SW 1271 (cell line): ENCODE data around the gene C9orf43.
"Not testable (repeated sequence)": the region's sequence is repeated elsewhere in the genome, so short reads cannot be mapped to it uniquely, and the experiment has no call there.

ENCODE experiments used
- DNase-seq, 2 experiments: peaks; one replicate each; lab custom pipeline; 2025; lab: John Stamatoyannopoulos, UW

Gene C9orf43

DNA sequence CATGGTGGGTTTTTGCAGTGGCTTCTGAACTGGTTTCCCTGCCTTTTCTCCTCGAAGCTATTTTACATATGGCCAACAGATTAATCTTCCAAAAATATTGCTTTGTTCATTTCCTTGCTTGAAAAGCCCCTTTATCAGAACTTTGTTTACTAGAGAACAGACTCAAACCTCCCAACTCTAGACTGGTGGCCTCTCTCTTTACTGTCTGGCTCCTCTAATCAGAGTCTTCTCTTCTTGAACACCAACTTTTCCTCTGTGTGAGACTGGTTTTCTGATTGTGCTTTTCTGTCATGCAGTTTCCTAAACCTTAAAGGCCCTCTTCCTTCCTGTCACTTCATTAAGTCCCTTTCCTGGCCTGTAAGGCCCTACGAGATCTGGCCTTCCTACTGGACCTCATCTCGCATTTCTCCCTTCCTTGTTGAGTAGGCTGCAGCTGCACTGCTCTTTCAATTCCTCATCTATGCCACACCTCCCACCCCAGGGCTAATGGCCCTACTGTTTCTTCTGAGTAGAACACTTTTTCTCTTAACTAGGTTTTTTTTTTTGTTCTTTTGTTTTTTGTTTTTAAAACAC is 5.7 kb downstream of the C9orf43 start:
- DNase-seq, result no peak

DNA sequence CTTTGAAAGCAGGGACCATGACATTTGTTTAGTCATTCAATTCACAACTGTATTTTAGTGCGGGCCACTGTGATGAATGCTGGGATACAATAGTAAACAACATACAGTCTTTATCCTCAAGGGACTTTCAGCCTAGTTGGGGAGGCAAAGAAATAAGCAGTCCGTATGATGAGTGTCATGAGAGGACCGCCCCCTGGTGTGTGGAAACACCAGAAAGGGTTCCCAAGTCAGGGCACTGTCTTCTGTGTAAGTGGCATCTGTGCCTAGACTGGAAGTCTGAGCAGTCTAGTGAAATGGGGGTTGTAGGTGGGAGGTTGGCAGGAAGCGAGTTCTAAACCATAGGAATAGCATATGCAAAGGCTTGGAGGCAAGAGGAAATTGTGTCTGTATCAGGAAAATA is 6.8 kb downstream of the C9orf43 start:
- no peak for DNase-seq

DNA sequence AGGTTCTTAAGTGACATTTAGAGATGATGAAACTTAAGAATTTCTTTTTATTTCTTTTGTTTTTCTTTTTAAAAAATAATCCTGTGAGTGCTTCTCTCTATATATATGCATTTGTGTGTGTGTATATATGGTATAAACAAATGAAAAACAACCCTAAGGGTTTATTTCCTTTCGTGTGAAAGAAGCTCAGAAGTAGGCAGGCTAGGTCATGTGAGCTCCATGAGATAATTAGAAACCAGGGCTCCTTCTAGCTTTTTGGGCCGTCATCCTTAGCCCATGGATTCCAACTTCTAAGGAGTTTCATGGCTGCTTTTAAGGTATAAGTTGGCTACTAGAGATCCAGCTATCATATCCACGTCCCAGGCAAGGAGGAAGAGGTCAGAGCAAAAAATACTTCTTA is 11.2 kb downstream of the C9orf43 start:
- no peak for DNase-seq

DNA sequence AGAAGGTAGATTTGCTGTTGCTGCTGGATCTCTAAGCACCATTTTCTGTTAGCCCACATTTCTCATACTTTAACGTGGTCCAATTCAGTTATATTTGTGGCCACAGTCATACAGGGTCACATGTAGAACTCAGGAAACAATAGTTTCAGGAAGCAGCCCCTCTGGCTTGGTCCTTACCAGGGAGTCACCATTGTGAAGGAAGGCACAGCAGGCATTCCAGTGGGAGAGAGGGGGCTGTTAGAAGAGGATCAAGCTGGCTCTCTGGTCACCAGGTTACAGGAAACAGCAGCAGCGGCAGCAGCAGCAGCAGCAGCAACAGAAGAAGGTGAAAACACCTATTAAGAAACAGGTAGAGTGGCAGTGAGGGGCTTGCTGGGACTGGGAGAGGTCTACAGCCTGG is 14.5 kb downstream of the C9orf43 start:
- no peak for DNase-seq

DNA sequence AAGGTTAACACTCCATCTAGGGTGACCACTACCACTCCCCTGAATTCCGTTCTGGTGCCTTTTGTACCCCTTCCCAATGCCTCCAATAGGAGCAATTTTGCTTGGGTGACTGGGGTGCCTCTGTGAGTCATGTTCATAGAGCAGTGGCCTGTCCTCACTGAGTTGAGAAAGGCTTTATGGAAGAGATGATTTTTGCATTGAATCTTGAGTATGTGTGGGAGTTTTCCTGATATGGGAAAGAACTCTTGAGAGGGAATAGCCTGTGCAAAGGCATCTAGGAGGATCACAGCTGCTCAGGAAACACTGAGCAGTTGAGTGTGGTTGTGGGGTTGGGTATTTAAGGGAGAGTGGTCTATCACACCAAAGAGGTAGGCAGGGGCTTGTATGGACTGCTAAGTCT is 16.2 kb downstream of the C9orf43 start:
- no peak for DNase-seq

DNA sequence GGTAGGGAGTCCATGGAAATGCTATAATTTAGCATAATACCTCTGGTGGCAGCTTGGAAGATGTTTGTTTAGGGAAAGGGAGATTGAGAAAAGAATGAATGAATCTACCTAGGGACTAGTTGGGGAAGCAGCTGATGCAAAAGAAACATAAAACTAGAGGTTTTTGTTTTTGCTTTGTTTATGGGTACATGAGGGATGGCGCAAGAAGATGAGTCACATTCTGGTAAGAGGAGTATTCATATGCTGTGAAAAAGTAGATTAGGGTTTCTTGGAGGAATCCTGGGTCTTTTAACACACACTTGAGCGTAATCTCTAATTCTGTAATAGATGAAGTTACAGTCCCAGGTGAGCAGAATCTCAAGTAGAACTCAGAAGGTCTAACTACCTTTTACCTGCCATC is 17.1 kb downstream of the C9orf43 start:
- DNase-seq, result no peak

DNA sequence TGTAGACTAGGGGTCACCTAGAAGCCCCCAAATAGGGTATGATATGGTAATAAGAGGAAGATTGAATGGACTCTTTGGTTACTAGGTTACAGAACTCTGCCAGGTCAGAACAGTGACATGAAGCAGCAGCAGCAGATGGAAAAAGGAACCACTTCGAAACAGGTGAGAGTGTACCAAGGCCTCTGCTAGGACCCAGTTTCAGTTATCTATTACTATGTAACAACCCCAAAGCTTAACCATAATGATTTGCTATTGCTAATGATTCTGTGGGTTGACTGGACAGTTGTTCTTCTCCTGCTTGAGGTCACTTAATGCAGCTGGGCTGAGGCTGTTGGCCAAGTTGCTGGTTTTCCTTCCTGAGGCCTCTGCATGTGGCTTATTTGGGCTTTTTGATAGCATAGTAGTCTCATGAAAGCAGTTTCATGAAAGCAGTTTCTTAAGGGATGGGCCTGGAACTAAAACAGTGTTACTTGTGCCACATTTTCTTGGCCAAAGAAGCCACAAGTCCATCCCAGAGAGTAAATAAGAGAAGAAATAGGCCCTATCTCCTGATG is 17.6 kb downstream of the C9orf43 start:
- no peak for DNase-seq

DNA sequence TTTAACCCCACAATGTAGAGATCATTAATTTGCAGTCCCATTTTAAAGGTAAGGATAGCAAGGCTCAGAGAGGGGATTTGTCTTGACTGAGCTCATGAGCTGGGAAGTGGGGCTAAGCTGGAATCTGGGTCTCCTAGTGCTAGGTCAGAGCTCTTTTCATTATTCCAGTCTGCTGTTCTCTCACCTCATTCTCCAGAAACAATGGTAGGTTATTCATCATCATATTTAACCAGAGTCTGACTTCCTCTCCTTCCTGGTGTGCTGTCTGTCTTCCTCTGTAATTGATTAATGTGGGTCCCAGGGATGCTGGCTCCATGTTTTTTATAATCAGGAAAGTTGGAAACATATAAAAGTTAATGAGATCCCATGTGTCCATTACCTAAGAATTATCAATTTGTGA is 20.6 kb downstream of the C9orf43 start:
- DNase-seq, result no peak

DNA sequence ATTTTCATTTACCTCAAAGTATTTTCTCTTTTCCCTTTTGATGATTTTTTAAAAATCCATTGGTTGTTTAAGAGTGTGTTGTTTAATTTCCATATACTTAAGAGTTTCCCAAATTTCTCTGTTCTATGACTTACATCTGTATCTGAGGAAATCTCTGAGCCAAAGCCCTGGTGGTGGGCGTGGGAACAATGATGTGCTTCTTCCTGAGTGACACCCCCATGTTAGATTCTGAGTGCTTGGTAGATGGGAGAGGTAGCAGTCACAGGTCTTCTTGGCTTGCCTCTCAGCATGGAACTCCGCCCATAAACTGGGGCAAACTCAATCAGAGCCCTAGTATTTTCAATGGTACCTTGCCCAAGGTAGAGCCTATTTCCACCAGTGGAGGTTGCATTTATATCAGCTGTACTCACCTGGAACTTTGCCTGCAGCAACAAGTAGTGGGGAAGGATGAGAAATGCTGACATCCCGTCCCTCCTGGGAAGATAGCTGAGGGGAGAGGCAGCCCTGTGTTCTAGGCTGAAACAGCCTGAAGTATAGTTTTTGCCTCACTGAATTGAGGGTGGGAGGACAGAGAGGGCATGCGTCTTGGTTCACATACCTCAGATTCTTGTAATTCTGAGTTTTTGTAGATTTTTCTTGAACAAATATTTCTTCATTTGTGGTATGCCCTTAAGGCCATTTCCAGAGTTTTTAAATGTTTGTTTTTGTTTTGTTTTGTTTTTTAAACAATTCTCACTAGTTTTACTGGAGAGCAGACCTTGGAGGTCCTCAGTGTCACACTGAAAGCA is 26.4 kb downstream of the C9orf43 start:
- DNase-seq, result no peak

DNA sequence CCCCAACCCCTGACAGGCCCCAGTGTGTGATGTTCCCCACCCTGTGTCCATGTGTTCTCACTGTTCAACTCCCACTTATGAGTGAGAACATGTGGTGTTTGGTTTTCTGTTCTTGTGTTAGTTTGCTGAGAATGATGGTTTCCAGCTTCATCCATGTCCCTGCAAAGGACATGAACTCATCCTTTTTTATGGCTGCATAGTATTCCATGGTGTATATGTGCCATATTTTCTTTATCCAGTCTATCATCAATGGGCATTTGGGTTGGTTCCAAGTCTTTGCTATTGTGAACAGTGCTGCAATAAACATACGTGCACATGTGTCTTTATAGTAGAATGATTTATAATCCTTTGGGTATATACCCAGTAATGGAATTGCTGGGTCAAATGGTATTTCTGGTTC is 27.2 kb downstream of the C9orf43 start:
- DNase-seq, result not testable (repeated sequence)

DNA sequence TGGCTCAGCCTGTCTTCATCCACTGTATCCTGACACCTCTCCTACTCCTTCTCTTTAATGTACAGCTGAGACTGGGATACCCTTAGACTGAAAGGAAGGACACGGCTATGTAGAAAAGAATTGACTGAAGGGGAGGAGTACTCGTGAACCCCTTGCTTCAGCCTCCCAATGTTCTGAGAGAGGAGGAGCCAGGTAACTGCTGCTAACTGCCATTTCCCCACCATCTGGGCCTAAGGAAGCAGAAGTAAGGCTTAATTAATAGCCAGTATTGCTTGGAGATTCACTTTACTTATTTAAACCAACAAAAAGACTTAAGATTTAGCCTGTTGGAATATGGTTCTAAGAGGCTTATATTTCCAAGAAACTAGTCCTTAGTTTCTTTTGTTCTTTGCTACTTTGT is 34.2 kb downstream of the C9orf43 start:
- DNase-seq, result no peak

DNA sequence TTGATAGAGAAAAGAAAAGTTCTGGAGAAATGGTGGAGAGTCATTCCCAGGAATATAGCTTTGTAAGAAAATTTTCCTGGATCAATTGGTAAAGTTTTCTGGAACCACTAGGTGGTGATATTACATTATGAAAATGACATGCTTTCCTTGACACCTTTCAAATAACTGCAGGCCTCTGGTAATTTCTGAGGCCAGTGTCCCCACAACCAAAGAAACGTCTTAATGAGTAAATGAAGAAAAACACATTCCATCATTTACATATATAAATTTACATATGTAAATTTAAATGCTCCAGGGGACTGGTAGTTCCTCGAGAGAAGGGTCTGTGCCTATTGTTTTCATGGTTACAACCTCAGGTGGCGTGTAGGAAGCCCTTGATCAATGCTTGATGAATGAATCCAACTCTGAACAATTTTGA is 35.8 kb downstream of the C9orf43 start:
- DNase-seq, result peak in 1 of 2 experiments; percentile 54

DNA sequence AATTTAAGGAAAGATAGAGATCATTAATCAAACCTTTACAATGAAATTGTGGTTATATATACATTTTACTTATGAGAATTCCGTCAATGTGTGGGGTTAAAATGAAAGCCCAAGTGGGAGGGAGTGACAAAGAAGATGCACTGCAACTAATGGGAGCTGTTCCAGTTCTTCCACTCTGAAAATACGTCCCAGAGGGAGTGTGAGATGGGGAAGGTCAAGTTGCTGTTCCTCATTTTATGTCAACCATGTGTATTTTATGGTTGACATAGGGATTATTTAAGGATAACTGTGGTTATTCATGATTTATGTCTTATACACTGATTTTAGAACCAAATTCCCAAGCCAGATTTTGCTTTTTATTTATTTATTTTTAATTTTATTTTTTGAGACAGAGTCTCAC is 38.8 kb downstream of the C9orf43 start:
- no peak for DNase-seq

DNA sequence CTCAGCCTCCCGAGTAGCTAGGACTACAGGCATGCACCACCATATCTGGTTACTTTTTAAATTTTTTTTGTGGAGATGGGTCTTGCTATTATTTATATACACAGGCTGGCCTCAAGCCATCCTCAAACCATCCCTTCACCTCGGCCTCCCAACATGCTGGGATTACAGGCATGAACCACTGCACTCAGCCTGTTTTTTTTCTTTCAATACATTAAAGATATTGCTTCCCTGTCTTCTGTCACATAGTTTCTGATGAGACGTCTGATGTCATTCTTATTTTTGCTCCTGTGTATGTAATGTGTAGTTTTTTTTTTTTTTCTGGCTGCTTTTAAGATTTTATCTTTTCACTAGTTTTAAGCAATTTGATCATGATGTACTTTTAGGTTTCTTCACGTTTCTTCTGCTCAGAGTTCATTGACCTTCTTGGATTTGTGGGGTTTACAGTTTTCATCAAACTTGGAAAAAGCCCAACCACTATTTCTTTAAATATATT is 41.6 kb downstream of the C9orf43 start:
- no peak for DNase-seq

DNA sequence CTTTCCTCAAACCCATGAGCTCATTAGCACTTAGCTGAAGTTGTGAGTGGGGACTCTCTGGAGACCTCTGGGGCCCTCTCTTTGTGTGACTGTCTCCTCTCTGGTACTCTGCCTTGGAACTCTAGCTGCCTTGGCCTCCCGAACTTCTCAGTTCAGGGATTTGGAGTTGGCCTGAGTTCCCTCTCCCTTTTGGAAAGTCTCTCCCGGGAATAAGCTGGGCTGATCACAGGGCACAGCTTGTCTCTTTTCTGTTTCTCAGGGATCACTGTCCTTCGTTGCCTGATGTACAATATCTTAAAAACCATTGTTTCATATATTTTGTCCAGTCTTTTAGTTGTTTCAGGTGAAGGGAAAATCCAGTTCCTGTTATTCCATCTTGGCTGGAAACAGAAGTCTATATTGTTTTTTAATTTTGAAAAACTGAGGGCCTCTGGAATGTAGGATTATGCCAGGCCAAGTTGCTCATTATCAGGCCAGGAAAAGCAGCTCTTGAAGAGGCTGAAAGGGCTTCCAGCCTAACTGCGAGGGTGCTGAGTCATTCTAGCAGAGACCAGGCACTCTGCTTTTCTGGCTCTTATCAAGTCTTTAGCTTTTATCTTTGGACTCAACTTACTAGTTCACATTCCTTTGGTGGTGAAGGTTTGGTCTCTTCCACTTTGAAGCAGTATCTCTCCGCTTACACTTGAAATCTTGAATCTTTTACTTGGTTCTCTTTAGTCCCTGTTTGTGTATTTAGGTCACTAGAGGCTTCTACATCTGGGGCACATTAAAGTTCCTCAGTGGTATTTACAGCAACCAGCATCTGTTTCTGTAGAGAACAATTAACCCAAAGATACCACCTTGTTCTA is 44.6 kb downstream of the C9orf43 start:
- peak in 1 of 2 experiments; percentile 25 for DNase-seq

DNA sequence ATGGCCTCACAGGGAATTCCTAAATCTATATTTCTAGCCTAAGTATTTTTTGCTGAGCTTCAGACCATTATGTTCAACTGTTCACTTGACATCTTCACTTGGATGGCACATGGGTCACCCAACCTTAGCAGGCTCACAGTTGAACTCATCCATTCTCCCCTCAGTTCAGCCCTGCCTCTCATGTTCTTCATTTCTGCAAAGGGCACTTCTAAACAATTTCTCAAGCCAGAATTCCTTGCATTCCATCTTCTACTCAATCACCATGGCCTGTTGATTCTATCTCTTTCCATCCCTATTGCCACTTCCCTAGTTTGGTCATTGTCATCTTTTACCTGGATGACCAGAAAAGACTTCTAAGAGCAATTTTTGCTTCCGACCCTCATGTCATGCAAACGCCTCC is 45.7 kb downstream of the C9orf43 start:
- DNase-seq, result peak in 1 of 2 experiments; percentile 7

DNA sequence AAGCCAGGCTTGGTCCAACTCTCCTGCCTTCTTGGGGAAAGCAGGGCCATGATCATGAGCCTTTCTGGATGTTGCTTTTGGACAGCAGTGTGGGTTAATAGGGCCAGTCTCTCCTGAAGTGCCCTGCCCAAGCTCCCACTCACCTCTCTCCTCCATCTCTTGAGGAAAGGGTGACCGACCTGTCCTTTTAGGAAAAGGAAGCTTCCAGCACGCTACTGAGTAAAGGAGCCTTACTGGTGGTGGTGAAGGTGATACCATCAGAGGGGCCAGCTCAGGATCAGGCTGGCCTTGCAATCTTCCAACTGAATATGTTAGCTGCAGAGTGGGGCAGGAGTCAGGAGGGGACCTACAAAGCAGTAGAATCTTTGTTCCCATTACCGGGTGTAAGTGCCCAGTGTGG is 50.7 kb downstream of the C9orf43 start:
- no peak for DNase-seq

DNA sequence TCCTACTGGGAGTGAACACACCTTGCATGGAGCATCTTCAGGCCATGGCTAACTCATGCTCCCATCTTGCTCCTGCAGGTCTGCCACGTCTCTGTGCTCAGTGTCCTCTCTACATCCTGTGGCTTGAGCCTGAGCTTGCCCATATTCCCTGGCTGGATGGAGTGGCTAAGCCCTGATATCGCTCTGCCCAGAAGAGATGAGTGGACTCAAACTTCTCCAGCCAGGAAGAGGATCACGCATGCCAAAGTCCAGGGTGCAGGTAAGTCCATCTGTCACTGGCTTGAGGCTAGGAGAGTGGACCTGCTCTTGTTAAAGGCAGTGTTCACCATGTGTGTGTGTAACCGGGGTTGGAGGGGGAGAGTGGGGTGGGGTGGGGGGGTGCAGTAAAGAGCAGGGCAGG is 51.4 kb downstream of the C9orf43 start:
- no peak for DNase-seq

DNA sequence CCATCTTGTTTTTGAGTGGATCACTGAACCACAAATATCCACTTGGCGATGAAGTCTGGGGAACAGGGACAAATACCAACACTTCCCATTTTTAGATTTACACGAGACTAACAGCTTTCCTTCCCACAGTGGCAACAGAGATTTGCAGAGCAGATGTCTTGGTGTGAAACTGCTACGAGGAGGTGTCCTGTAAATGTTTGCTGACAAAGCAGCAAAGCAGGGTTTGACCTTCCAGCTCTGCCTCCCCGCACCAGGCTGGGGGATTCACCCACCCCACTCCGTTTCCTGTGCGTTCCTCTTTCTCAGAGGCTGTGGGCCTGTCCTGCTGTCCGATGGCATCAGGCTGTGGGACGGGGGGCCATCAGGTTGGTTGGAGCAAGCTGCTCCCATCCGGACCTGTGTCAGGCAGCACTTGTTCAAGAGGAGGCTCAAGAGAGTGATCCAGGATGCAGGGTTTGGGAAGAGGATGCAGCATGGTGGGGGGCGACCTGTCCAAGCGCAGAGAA is 52.3 kb downstream of the C9orf43 start:
- DNase-seq, result no peak

DNA sequence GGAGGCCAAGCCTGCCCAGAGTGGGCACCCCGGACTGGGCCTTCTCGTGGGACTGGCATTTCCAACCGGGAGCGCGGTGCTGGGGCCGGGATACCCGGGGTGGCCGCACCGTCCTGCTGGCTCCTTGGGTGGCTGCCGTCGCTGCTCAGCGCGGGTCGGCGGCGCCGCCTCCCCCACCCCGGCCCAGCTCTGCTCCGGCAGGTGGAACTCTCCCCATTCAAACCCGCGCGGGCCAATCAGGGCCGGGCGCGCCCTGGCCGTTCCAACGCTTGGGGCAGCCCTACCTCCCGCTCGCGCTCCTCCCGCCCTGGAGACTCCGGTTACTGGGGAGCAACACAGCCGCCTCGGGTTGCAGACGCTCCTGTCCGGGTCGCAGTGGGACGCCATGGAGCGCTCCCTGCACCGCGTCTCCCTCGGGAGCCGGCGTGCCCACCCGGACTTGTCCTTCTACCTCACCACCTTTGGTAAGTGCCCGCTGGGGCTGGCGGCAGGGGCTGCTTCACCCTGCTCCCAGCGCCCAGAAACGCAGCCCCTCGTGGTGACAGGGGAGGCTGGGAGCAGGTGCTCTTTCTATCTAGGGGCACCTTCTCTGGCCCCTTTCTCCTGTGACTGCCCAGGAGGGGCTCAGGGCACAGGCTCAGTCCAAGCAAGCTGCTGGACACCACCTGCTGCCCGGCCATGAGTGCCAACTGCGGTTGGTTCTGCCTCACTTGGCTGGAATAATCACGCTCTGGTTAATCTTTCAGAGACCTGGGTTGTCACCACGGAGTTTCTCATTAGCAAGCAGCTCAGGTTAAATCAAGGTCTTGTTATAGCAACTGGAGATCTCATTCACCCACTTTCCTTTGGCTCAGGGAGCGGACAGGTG is 53.1 kb downstream of the C9orf43 start, which contains the start of gene RGS3:
TSS of gene RGS3 (plus strand) at position 310 of the 868 bp plus-strand sequence. CDS start at position 386, 76 bp downstream.
- DNase-seq, result no peak

DNA sequence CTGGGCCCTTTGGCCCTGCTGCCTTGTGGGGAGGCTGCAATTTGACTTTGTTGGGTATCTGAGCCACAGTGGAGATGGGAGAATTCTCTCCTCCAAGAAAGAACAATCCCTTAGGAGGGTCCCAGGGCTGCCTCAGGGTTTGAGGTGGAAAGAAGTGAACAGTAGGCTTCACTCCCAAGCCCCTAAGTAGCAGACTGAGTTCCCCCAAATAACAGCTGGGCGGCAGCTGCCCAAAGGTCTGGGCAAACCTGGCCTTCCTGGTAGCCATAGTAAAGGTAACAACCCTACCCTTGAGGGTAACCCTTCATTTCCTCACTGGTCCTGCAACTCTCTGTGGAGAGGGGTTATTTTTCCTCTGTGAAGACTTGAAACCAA is 53.7 kb downstream of the C9orf43 start:
- no peak for DNase-seq
